ENCODE results near the gene SLC4A9.

The SLC4A9 gene

DNA sequence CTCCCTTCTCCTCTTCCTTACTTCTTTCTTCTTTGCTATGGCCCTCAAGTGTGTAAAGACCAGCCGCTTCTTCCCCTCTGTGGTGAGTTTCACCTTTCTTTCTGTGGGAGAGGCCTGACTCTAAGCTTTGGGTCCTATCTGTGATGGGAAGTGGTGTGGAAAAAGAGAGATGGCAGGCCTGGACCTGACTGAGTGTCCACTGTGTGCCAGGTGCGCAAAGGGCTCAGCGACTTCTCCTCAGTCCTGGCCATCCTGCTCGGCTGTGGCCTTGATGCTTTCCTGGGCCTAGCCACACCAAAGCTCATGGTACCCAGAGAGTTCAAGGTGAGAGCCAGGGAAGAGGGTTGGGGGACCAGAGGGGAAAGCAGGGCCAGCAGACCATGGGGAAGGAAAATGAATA lies 5.9 kb downstream of the SLC4A9 start:
- TF ChIP-seq, protein P1, sequence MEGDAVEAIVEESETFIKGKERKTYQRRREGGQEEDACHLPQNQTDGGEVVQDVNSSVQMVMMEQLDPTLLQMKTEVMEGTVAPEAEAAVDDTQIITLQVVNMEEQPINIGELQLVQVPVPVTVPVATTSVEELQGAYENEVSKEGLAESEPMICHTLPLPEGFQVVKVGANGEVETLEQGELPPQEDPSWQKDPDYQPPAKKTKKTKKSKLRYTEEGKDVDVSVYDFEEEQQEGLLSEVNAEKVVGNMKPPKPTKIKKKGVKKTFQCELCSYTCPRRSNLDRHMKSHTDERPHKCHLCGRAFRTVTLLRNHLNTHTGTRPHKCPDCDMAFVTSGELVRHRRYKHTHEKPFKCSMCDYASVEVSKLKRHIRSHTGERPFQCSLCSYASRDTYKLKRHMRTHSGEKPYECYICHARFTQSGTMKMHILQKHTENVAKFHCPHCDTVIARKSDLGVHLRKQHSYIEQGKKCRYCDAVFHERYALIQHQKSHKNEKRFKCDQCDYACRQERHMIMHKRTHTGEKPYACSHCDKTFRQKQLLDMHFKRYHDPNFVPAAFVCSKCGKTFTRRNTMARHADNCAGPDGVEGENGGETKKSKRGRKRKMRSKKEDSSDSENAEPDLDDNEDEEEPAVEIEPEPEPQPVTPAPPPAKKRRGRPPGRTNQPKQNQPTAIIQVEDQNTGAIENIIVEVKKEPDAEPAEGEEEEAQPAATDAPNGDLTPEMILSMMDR (IDR thresholded peaks at IDR 0.05), result no peak
- peaks cover 4 to 7% of the 10 kb centered on the region in 2 experiments for H3K4me1 ChIP-seq (ENCODE audit: control insufficient read depth in 1 of 2, insufficient read depth in 1 of 2, low read depth in 1 of 2, low read length in 1 of 2)
- no peak overlapping the region for H3K27ac ChIP-seq
- no peak overlapping the region for H3K4me3 ChIP-seq (ENCODE audit: low read depth in 1 of 2, low read length in 1 of 2)
- H3K9me3 ChIP-seq, result no peaks in the 10 kb centered on the region
- H3K27me3 ChIP-seq, result no peaks in the 10 kb centered on the region
- H3K36me3 ChIP-seq, result no peaks in the 10 kb centered on the region

DNA sequence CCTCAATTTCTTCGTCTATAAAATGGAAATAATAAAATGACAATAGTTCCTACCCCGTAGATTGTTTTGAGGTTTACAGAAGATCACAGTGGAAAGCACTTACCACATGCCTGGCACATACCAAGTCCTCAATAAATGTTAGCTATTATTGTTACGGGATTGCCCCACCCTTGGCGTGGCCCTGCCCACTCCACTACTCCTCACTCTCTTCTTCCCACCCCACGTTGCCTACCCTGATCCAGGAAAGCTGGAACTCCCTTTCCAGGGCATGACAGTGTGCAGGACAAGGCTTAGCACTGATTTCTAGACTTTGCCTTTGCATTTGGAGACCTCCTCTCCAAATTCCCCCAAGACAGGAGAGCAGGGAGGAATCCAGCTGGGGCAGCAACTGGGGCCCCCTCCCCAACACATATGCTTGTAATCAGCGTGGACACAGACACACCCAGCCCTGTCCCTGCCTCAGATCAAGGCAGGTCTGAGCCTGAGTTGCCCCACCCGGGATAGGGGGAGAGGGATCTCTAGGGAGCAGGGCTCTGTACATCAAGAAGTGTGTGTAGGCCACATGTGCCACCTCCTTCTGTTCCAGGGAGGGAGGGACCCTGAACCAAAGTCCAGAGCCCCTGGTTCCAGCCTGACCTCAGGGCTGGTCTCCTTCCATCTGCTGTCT lies 6.7 kb downstream of the SLC4A9 start:
- H3K4me3 ChIP-seq (ENCODE audit: low read depth in 1 of 2, low read length in 1 of 2), result no peak overlapping the region

DNA sequence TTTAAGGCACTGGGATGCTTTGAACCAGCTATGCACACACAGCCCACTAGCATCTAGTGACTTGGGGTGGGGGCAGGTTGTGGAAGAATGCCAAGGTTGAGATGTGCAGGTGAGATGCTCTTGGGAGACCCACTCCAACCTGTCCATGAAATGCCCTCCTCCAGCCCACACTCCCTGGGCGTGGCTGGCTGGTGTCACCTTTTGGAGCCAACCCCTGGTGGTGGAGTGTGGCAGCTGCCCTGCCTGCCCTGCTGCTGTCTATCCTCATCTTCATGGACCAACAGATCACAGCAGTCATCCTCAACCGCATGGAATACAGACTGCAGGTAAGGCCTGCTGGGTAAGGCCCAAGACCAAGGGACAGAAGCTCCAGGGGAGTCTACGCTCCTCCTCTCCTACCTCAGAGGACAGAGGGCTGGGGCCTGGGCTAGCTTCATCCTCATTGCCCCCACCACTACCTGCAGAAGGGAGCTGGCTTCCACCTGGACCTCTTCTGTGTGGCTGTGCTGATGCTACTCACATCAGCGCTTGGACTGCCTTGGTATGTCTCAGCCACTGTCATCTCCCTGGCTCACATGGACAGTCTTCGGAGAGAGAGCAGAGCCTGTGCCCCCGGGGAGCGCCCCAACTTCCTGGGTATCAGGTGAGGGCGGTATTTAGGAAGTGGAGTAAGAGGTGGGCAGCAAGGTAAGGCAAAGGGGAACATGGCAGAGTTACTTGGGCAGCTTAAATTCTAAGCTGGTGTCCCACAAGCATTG lies 7.4 kb downstream of the SLC4A9 start:
- no peaks in the 10 kb centered on the region for H3K27me3 ChIP-seq

More for the DNA sequence above, 6.7 kb downstream of the SLC4A9 start:
- no peaks in the 10 kb centered on the region for H3K9me3 ChIP-seq
- H3K4me1 ChIP-seq (ENCODE audit: control insufficient read depth in 1 of 2, insufficient read depth in 1 of 2, low read depth in 1 of 2, low read length in 1 of 2), result peaks cover 8 to 10% of the 10 kb centered on the region in 2 experiments
- TF ChIP-seq, protein P1 (IDR thresholded peaks at IDR 0.05), result no peak
- no peaks in the 10 kb centered on the region for H3K36me3 ChIP-seq
- no peaks in the 10 kb centered on the region for H3K27me3 ChIP-seq
- H3K27ac ChIP-seq, result no peak overlapping the region

DNA sequence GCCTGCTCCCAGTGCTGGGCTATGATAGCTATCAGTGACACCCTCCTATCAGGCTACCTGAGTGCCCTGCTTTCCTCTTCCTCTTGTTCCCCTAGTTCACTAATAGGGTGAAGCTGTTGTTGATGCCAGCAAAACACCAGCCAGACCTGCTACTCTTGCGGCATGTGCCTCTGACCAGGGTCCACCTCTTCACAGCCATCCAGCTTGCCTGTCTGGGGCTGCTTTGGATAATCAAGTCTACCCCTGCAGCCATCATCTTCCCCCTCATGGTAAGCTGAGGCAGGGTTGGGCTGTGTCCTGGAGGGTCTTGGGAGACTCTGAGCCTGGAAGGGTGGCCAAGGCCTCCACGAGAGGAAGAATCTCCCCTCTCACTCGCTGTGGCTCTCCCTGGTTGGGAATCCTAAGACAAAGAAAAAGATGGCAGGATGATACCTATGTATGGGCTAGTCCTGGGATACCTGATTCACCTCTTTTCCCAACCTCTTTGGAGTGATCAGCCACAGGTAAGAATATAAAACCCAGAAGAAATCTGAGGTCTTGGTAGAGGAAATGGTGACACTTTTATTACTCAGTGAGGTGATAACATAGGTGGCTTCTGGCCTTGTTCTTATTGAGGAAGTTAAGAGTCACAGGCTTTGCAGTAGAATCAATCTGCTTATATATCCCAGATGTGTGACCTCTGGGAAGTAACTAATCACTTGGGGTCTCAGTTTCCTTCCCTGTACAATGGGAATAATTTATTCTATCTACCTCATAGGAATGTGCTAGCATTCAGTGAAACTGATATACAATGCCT lies 11.6 kb downstream of the SLC4A9 start:
- H3K4me1 ChIP-seq (ENCODE audit: control insufficient read depth in 1 of 2, insufficient read depth in 1 of 2, low read depth in 1 of 2, low read length in 1 of 2), result peaks cover 18% of the 10 kb centered on the region in 2 experiments
- no peak overlapping the region for H3K4me3 ChIP-seq (ENCODE audit: low read depth in 1 of 2, low read length in 1 of 2)
- no peaks in the 10 kb centered on the region for H3K9me3 ChIP-seq
- no peaks in the 10 kb centered on the region for H3K36me3 ChIP-seq
- TF ChIP-seq, protein P1 (IDR thresholded peaks at IDR 0.05), result no peak
- no peak overlapping the region for H3K27ac ChIP-seq
- H3K27me3 ChIP-seq, result no peaks in the 10 kb centered on the region

More for the DNA sequence above, 7.4 kb downstream of the SLC4A9 start:
- TF ChIP-seq, protein P1 (IDR thresholded peaks at IDR 0.05), result no peak
- H3K9me3 ChIP-seq, result no peaks in the 10 kb centered on the region
- H3K27ac ChIP-seq, result no peak overlapping the region
- no peaks in the 10 kb centered on the region for H3K36me3 ChIP-seq
- peaks cover 16 to 17% of the 10 kb centered on the region in 2 experiments for H3K4me1 ChIP-seq (ENCODE audit: control insufficient read depth in 1 of 2, insufficient read depth in 1 of 2, low read depth in 1 of 2, low read length in 1 of 2)
- no peak overlapping the region for H3K4me3 ChIP-seq (ENCODE audit: low read depth in 1 of 2, low read length in 1 of 2)

DNA sequence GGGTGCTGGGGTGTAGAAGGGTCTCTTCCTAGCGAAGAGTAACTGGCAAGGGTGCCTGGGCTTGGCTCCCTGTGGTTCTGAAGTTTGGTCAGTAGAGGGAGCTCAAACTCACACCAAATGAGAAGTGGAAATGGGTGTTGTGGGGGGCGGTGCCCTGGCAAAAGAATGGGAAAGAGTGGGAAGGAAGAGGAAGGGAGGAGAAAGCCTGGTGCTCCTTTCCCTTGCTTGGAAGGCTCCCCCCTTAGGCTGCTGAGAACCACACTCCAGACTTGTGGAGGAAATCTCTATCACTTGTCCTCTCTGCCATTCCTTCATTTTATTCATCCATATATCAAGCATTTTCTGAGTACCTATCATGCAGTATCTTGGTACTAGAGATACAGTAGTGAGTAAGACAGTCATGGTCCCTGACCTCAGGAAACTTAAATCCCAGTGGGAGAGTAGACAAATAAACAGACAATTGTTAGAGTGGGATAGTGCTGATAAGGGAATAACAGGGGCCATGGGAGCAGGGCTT lies 13.0 kb downstream of the SLC4A9 start:
- no peaks in the 10 kb centered on the region for H3K27me3 ChIP-seq

More for the DNA sequence above, 13.0 kb downstream of the SLC4A9 start:
- H3K4me3 ChIP-seq (ENCODE audit: low read depth in 1 of 2, low read length in 1 of 2), result no peak overlapping the region
- H3K4me1 ChIP-seq (ENCODE audit: control insufficient read depth in 1 of 2, insufficient read depth in 1 of 2, low read depth in 1 of 2, low read length in 1 of 2), result peaks cover 18% of the 10 kb centered on the region in 2 experiments
- H3K27ac ChIP-seq, result no peak overlapping the region
- TF ChIP-seq, protein P1 (IDR thresholded peaks at IDR 0.05), result peak; percentile 81
- H3K36me3 ChIP-seq, result no peaks in the 10 kb centered on the region
- no peaks in the 10 kb centered on the region for H3K9me3 ChIP-seq

All from neutrophil (primary cell).